ENCODE measurements around the gene EZR.

Gene EZR

GRCh38 chr6:158832026-158832425 is 12.9 kb upstream of the EZR start:
- peaks cover 17% of the 10 kb centered on the region for H3K4me1 ChIP-seq (ENCODE audit: low read length)
- no peak overlapping the region for H3K27ac ChIP-seq (ENCODE audit: low read length)
- no peak overlapping the region for H3K4me2 ChIP-seq (ENCODE audit: low read length)
- H3K9me3 ChIP-seq (ENCODE audit: insufficient read depth, low read length), result no peaks in the 10 kb centered on the region
- no peaks in the 10 kb centered on the region for H4K20me1 ChIP-seq (ENCODE audit: insufficient read depth, low read length)
- H3K36me3 ChIP-seq (replicated peaks; ENCODE audit: low read depth, low read length), result no peaks in the 10 kb centered on the region
- TF ChIP-seq, protein P1, sequence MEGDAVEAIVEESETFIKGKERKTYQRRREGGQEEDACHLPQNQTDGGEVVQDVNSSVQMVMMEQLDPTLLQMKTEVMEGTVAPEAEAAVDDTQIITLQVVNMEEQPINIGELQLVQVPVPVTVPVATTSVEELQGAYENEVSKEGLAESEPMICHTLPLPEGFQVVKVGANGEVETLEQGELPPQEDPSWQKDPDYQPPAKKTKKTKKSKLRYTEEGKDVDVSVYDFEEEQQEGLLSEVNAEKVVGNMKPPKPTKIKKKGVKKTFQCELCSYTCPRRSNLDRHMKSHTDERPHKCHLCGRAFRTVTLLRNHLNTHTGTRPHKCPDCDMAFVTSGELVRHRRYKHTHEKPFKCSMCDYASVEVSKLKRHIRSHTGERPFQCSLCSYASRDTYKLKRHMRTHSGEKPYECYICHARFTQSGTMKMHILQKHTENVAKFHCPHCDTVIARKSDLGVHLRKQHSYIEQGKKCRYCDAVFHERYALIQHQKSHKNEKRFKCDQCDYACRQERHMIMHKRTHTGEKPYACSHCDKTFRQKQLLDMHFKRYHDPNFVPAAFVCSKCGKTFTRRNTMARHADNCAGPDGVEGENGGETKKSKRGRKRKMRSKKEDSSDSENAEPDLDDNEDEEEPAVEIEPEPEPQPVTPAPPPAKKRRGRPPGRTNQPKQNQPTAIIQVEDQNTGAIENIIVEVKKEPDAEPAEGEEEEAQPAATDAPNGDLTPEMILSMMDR (IDR thresholded peaks at IDR 0.05; ENCODE audit: low read depth, low read length), result no peak
- no peak for TF ChIP-seq EZH2phosphoT487 (IDR thresholded peaks at IDR 0.05; ENCODE audit: low read depth)
- H3K27me3 ChIP-seq (ENCODE audit: low read depth, low read length), result no peaks in the 10 kb centered on the region
- no peak overlapping the region for H3K9ac ChIP-seq (ENCODE audit: low read length)
- no peaks in the 10 kb centered on the region for H3K79me2 ChIP-seq (ENCODE audit: low read length)
- no peak overlapping the region for H2AFZ ChIP-seq (ENCODE audit: low read depth, low read length)
- no peak overlapping the region for H3K4me3 ChIP-seq (ENCODE audit: low read length)

GRCh38 chr6:158831571-158831970 is 12.4 kb upstream of the EZR start:
- TF ChIP-seq EZH2phosphoT487 (IDR thresholded peaks at IDR 0.05; ENCODE audit: low read depth), result no peak
- TF ChIP-seq, protein P1 (IDR thresholded peaks at IDR 0.05; ENCODE audit: low read depth, low read length), result no peak
- H3K27me3 ChIP-seq (ENCODE audit: low read depth, low read length), result no peaks in the 10 kb centered on the region
- no peak overlapping the region for H3K4me3 ChIP-seq (ENCODE audit: low read length)
- no peak overlapping the region for H3K27ac ChIP-seq (ENCODE audit: low read length)
- no peaks in the 10 kb centered on the region for H3K36me3 ChIP-seq (replicated peaks; ENCODE audit: low read depth, low read length)
- H2AFZ ChIP-seq (ENCODE audit: low read depth, low read length), result no peak overlapping the region
- H3K4me2 ChIP-seq (ENCODE audit: low read length), result no peak overlapping the region
- H3K79me2 ChIP-seq (ENCODE audit: low read length), result no peaks in the 10 kb centered on the region
- H3K9me3 ChIP-seq (ENCODE audit: insufficient read depth, low read length), result no peaks in the 10 kb centered on the region
- H3K4me1 ChIP-seq (ENCODE audit: low read length), result peaks cover 21% of the 10 kb centered on the region
- no peaks in the 10 kb centered on the region for H4K20me1 ChIP-seq (ENCODE audit: insufficient read depth, low read length)
- no peak overlapping the region for H3K9ac ChIP-seq (ENCODE audit: low read length)

DNA sequence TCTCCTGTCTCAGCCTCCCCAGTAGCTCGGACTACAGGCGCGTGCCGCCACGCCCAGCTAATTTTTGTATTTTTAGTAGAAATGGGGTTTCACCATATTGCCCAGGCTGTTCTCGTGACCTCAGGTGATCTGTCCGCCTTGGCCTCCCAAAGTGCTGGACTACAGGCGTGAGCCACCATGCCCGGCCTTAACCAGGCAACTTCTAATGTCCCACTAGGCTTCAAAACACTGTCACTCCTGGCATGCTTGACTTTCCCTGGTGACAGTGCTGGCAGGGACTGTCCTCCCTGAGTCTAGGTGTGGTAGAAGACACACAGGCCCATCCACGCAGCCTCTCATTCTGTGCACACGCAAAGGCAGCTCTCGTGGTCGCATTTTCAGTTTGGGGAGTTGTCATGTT is 11.6 kb upstream of the EZR start:
- H3K4me3 ChIP-seq (ENCODE audit: low read length), result no peak overlapping the region
- no peak overlapping the region for H3K9ac ChIP-seq (ENCODE audit: low read length)
- H4K20me1 ChIP-seq (ENCODE audit: insufficient read depth, low read length), result no peaks in the 10 kb centered on the region
- no peaks in the 10 kb centered on the region for H3K79me2 ChIP-seq (ENCODE audit: low read length)
- TF ChIP-seq, protein P1 (IDR thresholded peaks at IDR 0.05; ENCODE audit: low read depth, low read length), result no peak
- no peak for TF ChIP-seq EZH2phosphoT487 (IDR thresholded peaks at IDR 0.05; ENCODE audit: low read depth)
- H3K27ac ChIP-seq (ENCODE audit: low read length), result no peak overlapping the region
- H2AFZ ChIP-seq (ENCODE audit: low read depth, low read length), result no peak overlapping the region
- H3K27me3 ChIP-seq (ENCODE audit: low read depth, low read length), result no peaks in the 10 kb centered on the region
- H3K4me2 ChIP-seq (ENCODE audit: low read length), result no peak overlapping the region
- H3K4me1 ChIP-seq (ENCODE audit: low read length), result peaks cover 21% of the 10 kb centered on the region
- no peaks in the 10 kb centered on the region for H3K36me3 ChIP-seq (replicated peaks; ENCODE audit: low read depth, low read length)
- H3K9me3 ChIP-seq (ENCODE audit: insufficient read depth, low read length), result no peaks in the 10 kb centered on the region

- Histone ChIP-seq H3K27me3 (ENCODE audit: low read depth, low read length) (no peaks in the 10 kb centered on the region), H3K36me3 (replicated peaks; ENCODE audit: low read depth, low read length) (no peaks in the 10 kb centered on the region), H3K79me2 (ENCODE audit: low read length) (no peaks in the 10 kb centered on the region), H3K4me3 (ENCODE audit: low read length) (no peak overlapping the region), H3K4me1 (ENCODE audit: low read length) (peaks cover 15% of the 10 kb centered on the region), H3K4me2 (ENCODE audit: low read length) (no peak overlapping the region), H2AFZ (ENCODE audit: low read depth, low read length) (no peak overlapping the region), H3K27ac (ENCODE audit: low read length) (no peak overlapping the region), H3K9ac (ENCODE audit: low read length) (no peak overlapping the region), H4K20me1 (ENCODE audit: insufficient read depth, low read length) (no peaks in the 10 kb centered on the region), H3K9me3 (ENCODE audit: insufficient read depth, low read length) (no peaks in the 10 kb centered on the region)
- no peak for TF ChIP-seq EZH2phosphoT487 (IDR thresholded peaks at IDR 0.05; ENCODE audit: low read depth)
- TF ChIP-seq, protein P1 (IDR thresholded peaks at IDR 0.05; ENCODE audit: low read depth, low read length), result no peak
Observed at GRCh38 chr6:158828807-158829206, 9.6 kb upstream of the EZR start.

All from OCI-LY3 (cell line).